K562 (cell line): Measurements from ENCODE around the gene CALR3. TPM values are rescaled to one million over a fixed set of nuclear protein-coding genes. Genes with fewer than 3 reads are reported as not detected.
A peak's percentile ranks its signal among the peaks of the same experiment; 100 is the strongest.

Experiments
- ARID2 ChIP-seq: fragments of 450-650 bp; IDR thresholded peaks from 2 replicates; pipeline ENCODE4 v1.6.1; 2017; ENCODE audit warnings: antibody characterized with exemption, mild to moderate bottlenecking
- CHD2 ChIP-seq: IDR thresholded peaks from 2 replicates; pipeline ENCODE4 v1.6.1; 2011; ENCODE audit warnings: low read depth, low read length
- ETV5 ChIP-seq: sonication (generic); formaldehyde crosslinking; IDR thresholded peaks from 2 replicates; pipeline ENCODE4 v1.4.0; 2020; ENCODE audit warnings: low read depth, mild to moderate bottlenecking, missing genetic modification reagents
- JUNB ChIP-seq: fragments of 450-650 bp; formaldehyde crosslinking; conservative IDR thresholded peaks from 2 replicates; pipeline ENCODE4 v1.4.0; 2020; ENCODE audit warnings: mild to moderate bottlenecking
- NCOR1 ChIP-seq: fragments of 450-650 bp; IDR thresholded peaks from 2 replicates; pipeline ENCODE4 v1.6.1; 2016; ENCODE audit warnings: mild to moderate bottlenecking, moderate library complexity
- NFYB ChIP-seq: IDR thresholded peaks from 2 replicates; pipeline ENCODE4 v1.6.1; 2011; ENCODE audit warnings: mild to moderate bottlenecking, moderate library complexity; ENCODE audit not compliant: insufficient read length; ENCODE audit errors: extremely low read depth
- POLR2A ChIP-seq: fragments of 450-650 bp; conservative IDR thresholded peaks from 2 replicates; pipeline ENCODE4 v1.6.1; 2016
- PRPF4 ChIP-seq: fragments of 200-400 bp; formaldehyde crosslinking; IDR thresholded peaks from one replicate; pipeline ENCODE4 v1.6.1; 2017; ENCODE audit warnings: low read length, low read depth, mild to moderate bottlenecking; ENCODE audit not compliant: insufficient read depth, poor library complexity, severe bottlenecking
- RBM25 ChIP-seq: fragments of 200-400 bp; formaldehyde crosslinking; IDR thresholded peaks from 2 replicates; pipeline ENCODE4 v1.6.1; 2018; ENCODE audit warnings: low read length, low read depth, moderate library complexity; ENCODE audit not compliant: severe bottlenecking
- SFPQ ChIP-seq: fragments of 200-400 bp; formaldehyde crosslinking; IDR thresholded peaks from 2 replicates; pipeline ENCODE4 v1.6.1; 2017; ENCODE audit warnings: mild to moderate bottlenecking, low read depth, low read length, moderate library complexity
- SNAPC5 ChIP-seq: fragments of 250-450 bp; sonication (Bioruptor Pico); IDR thresholded peaks from 2 replicates; pipeline ENCODE4 v1.8.0; 2021; ENCODE audit warnings: moderate library complexity, mild to moderate bottlenecking, inconsistent platforms
- SNRNP70 ChIP-seq: fragments of 200-400 bp; formaldehyde crosslinking; optimal IDR thresholded peaks from 2 replicates; pipeline ENCODE3; 2017; ENCODE audit warnings: low read depth, low read length
- SOX6 ChIP-seq: fragments of 450-650 bp; IDR thresholded peaks from 2 replicates; pipeline ENCODE4 v1.6.1; 2014; ENCODE audit warnings: mild to moderate bottlenecking
- TAF9B ChIP-seq: fragments of 450-650 bp; IDR thresholded peaks from 2 replicates; pipeline ENCODE4 v1.6.1; 2018; ENCODE audit warnings: mild to moderate bottlenecking; ENCODE audit not compliant: partially characterized antibody
- TCF7 ChIP-seq: sonication (generic); IDR thresholded peaks from 2 replicates; pipeline ENCODE4 v1.6.1; 2016; ENCODE audit warnings: antibody characterized with exemption, borderline replicate concordance
- TGIF2 ChIP-seq: sonication (generic); formaldehyde crosslinking; IDR thresholded peaks from 2 replicates; pipeline ENCODE4 v1.8.1; 2022; ENCODE audit warnings: mild to moderate bottlenecking, missing genetic modification reagents, moderate library complexity
- VEZF1 ChIP-seq: fragments of 200-800 bp; sonication (Bioruptor generic); IDR thresholded peaks from 2 replicates; pipeline ENCODE4 v1.6.1; 2017; ENCODE audit warnings: missing genetic modification characterization, missing compliant biosample characterization
- XRCC4 ChIP-seq: IDR thresholded peaks from one replicate; pipeline ENCODE4 v1.6.1; 2011; ENCODE audit not compliant: insufficient read depth, insufficient read length; ENCODE audit errors: extremely low read depth
- ZMIZ1 ChIP-seq, 2 experiments: fragments of 150-350 bp in 1 of 2; IDR thresholded peaks; 2 replicates each; pipeline ENCODE4 v1.6.1; 2012 to 2016; ENCODE audit warnings: low read depth in 2 of 2, low read length in 2 of 2, mild to moderate bottlenecking in 1 of 2, moderate library complexity in 1 of 2
- ZNF212 ChIP-seq: fragments of 450-650 bp; formaldehyde crosslinking; IDR thresholded peaks from 2 replicates; pipeline ENCODE4 v1.4.0; 2020; ENCODE audit warnings: mild to moderate bottlenecking
- polyA plus RNA-seq, 8 experiments: library from polyadenylated mRNA; depleted of rRNA in 4 of 8; stranded (reverse) in 5 of 8; unstranded in 3 of 8; fragments of >200 nt; fragmentation: Nextera tagmentation in 2 of 8; fragmentation: Illumina TruSeq in 1 of 8; extraction: Ambion mirVana in 2 of 8; extraction: Trizol in 1 of 8; gene quantifications; 2 replicates each; pipeline versions ENCODE4 v1.2.1 to v1.2.3, GENCODE V29; 2011 to 2014; ENCODE audit warnings: inconsistent platforms in 1 of 8, missing spikeins in 1 of 8
- total RNA-seq, 7 experiments: library from RNA; depleted of rRNA in 6 of 7; stranded (reverse); fragments of >200 nt in 6 of 7; fragmentation: Illumina TruSeq in 2 of 7; extraction: Trizol in 2 of 7; gene quantifications; 2 replicates each; pipeline versions ENCODE4 v1.2.1 to v1.2.3, GENCODE V29; 2011 to 2021; ENCODE audit warnings: low replicate concordance in 1 of 7

Gene CALR3
- total and polyA plus RNA-seq, 9 of the 15 experiments (the other 6 are each of a cell fraction or from before 2014, with no cell fraction given): 0.15 to 0.41 (median 0.22) TPM; not detected in 4

- peak; percentile 30; the same call in 1 of the 2 replicates for TF ChIP-seq SOX6
- no peak for TF ChIP-seq NFYB
- TF ChIP-seq XRCC4: no peak
- no peak for TF ChIP-seq SNAPC5 (CRISPR knock-in tag)
- no peak for TF ChIP-seq TCF7
- peak; percentile 92 for TF ChIP-seq CHD2
- peak; percentile 96 for TF ChIP-seq ETV5
- peak; percentile 79 for TF ChIP-seq VEZF1 (CRISPR knock-in tag)
- no peak for TF ChIP-seq RBM25
- TF ChIP-seq ARID2: no peak
- TF ChIP-seq NCOR1: no peak
- peak; percentile 66 for TF ChIP-seq TAF9B
- TF ChIP-seq ZNF212 (CRISPR knock-in tag): no peak
- no peak for TF ChIP-seq SFPQ
- TF ChIP-seq PRPF4: no peak
- TF ChIP-seq SNRNP70: no peak
- TF ChIP-seq JUNB: no peak
- peak; percentile 90 for TF ChIP-seq POLR2A
- TF ChIP-seq TGIF2: 0 out of 2 replicates have a peak, but pooled peaks have one; percentile 67
- TF ChIP-seq ZMIZ1 (IDR thresholded peaks at IDR 0.05; ENCODE audit: low read depth in 2 of 2, low read length in 2 of 2): no peak
These were observed 46.3 kb upstream of the CALR3 start, which contains the start of gene CHERP (continued) for GRCh38 chr19:16542045-16542909.
